Measurements from ENCODE around the gene AHNAK.

The AHNAK gene

GRCh38 chr11:62494246-62494645 lies 52.4 kb downstream of the AHNAK start:
- no peak for DNase-seq (ENCODE audit: low spot score)

- no peak for DNase-seq (ENCODE audit: low spot score)
Measured at GRCh38 chr11:62493801-62494200, 52.8 kb downstream of the AHNAK start.

- no peak for DNase-seq (ENCODE audit: low spot score)
Measured at GRCh38 chr11:62492586-62492985, 54.0 kb downstream of the AHNAK start.

GRCh38 chr11:62491571-62492329 lies 54.9 kb downstream of the AHNAK start:
- DNase-seq (ENCODE audit: low spot score), result no peak

GRCh38 chr11:62489204-62489603 lies 57.4 kb downstream of the AHNAK start:
- no peak for DNase-seq (ENCODE audit: low spot score)

- DNase-seq (ENCODE audit: low spot score), result no peak
Measured at GRCh38 chr11:62487738-62488551, 58.7 kb downstream of the AHNAK start.

- DNase-seq (ENCODE audit: low spot score), result no peak
Measured at GRCh38 chr11:62487136-62487535, 59.5 kb downstream of the AHNAK start.

- no peak for DNase-seq (ENCODE audit: low spot score)
Measured at GRCh38 chr11:62484352-62484751, 62.3 kb downstream of the AHNAK start.

GRCh38 chr11:62482753-62483152 lies 63.9 kb downstream of the AHNAK start:
- DNase-seq (ENCODE audit: low spot score), result no peak

- DNase-seq (ENCODE audit: low spot score), result no peak
Measured at GRCh38 chr11:62479631-62480201, 66.9 kb downstream of the AHNAK start.

GRCh38 chr11:62477927-62478326 lies 68.7 kb downstream of the AHNAK start:
- no peak for DNase-seq (ENCODE audit: low spot score)

GRCh38 chr11:62472063-62472884 lies 74.3 kb downstream of the AHNAK start:
- no peak for DNase-seq (ENCODE audit: low spot score)

- no peak for DNase-seq (ENCODE audit: low spot score)
Measured at GRCh38 chr11:62471603-62472002, 75.0 kb downstream of the AHNAK start.

- no peak for DNase-seq (ENCODE audit: low spot score)
Measured at GRCh38 chr11:62468577-62468976, 78.0 kb downstream of the AHNAK start.

- no peak for DNase-seq (ENCODE audit: low spot score)
Measured at GRCh38 chr11:62466444-62466843, 80.2 kb downstream of the AHNAK start.

GRCh38 chr11:62464655-62465054 lies 82.0 kb downstream of the AHNAK start:
- no peak for DNase-seq (ENCODE audit: low spot score)

- peak; percentile 46 for DNase-seq (ENCODE audit: low spot score)
Measured at GRCh38 chr11:62463121-62463542, 83.5 kb downstream of the AHNAK start.

- DNase-seq (ENCODE audit: low spot score), result no peak
Measured at GRCh38 chr11:62462508-62462892, 84.1 kb downstream of the AHNAK start.

- no peak for DNase-seq (ENCODE audit: low spot score)
Measured at GRCh38 chr11:62461740-62462507, 84.7 kb downstream of the AHNAK start.

GRCh38 chr11:62459080-62459479 lies 87.5 kb downstream of the AHNAK start:
- no peak for DNase-seq (ENCODE audit: low spot score)

Measured in activated CD4-positive, alpha-beta T cell treated with anti-CD3 and anti-CD28 coated beads, Interleukin-2, Interleukin-4, amounts not matched to agents 100 ng/mL and 50 ng/mL, durations not matched to agents 16 hours and 8 hours (primary cell).